GM18517 (cell line): ENCODE data around the gene G6PC3.
"Not testable (repeated sequence)": the region's sequence is repeated elsewhere in the genome, so short reads cannot be mapped to it uniquely, and the experiment has no call there.

Experiments used
- ATAC-seq: cut with Tn5 transposase; IDR thresholded peaks from one replicate; pipeline ENCODE4 v1.9.1; 2021; ENCODE audit warnings: mild to moderate bottlenecking, moderate library complexity; ENCODE audit not compliant: unreplicated experiment

The G6PC3 gene

GRCh38 chr17:44105483-44105882 is 34.9 kb downstream of the G6PC3 start:
- ATAC-seq: no peak

GRCh38 chr17:44105941-44106340 is 35.4 kb downstream of the G6PC3 start:
- no peak for ATAC-seq

- no peak for ATAC-seq
Measured at GRCh38 chr17:44106801-44107200, 36.3 kb downstream of the G6PC3 start.

GRCh38 chr17:44108440-44109311 is 38.1 kb downstream of the G6PC3 start:
- no peak for ATAC-seq

- ATAC-seq: no peak
Measured at GRCh38 chr17:44109312-44109630, 38.7 kb downstream of the G6PC3 start.

GRCh38 chr17:44110011-44110686 is 39.6 kb downstream of the G6PC3 start:
- ATAC-seq: no peak

GRCh38 chr17:44110823-44111633 is 40.5 kb downstream of the G6PC3 start:
- no peak for ATAC-seq

- ATAC-seq: no peak
Measured at GRCh38 chr17:44111777-44112176, 41.2 kb downstream of the G6PC3 start.

GRCh38 chr17:44112284-44113280 is 42.0 kb downstream of the G6PC3 start:
- no peak for ATAC-seq

DNA sequence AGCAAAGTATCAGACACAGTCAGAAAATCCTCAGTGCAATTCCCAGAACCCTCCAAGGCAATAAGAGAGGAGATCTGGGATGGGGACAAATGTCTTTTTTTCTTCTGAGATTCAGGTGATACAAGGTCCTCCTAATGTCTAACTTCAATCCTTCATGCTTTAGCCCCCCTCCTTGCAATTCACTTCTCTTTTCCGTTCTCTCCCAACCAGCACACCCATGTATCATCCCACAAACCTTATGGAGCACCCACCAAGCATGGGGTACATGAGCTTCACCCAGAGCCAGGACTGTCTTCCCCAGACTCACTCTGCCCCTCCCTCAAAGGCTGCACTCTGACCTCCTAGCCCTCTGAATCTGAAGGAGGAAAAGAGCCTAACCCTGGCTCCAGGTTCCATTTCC is 42.8 kb downstream of the G6PC3 start:
- no peak for ATAC-seq

GRCh38 chr17:44113868-44114840 is 43.6 kb downstream of the G6PC3 start:
- no peak for ATAC-seq

DNA sequence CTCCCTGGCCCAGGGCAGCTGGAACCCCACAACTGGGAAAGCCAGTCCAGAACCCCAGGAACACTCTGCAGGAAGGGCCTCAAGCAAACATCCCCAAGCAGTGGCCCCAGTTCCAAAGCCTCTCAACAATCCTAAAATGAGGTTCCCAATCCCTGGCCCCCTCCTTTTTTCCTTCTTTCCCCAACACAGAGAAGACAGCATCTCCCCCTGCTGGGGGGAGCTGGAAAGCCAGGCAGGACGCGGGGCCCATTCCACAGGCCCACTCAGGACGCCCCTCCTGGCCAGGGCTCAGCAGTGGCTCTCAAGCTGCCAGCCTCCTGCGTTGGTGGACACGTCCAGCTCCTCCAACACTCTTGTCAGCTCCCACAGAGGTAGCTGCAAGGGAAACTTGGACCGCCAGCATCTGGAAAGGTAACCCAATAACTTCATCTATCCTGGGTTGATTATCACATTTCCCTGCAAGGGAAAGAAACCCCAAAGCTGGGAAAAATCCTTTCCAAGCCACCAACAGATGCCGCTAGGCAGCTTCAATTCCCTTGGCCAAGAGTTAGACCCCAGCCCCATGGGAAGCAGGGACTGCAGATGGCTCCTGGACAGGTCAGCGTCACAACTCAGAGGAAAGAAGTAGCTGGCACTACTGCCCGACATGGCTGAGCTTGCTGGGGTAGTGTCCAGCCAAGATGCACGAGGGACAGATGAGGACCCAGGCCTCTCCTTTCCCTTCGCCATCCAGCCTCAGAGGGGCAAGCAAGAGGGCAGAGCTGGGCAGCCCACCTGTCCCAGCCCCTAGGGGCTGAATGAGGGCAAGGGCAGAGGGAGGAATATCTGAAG is 45.3 kb downstream of the G6PC3 start:
- no peak for ATAC-seq

GRCh38 chr17:44117351-44117750 is 46.8 kb downstream of the G6PC3 start:
- no peak for ATAC-seq

GRCh38 chr17:44118427-44119050 is 48.0 kb downstream of the G6PC3 start:
- no peak for ATAC-seq

GRCh38 chr17:44119062-44119461 is 48.5 kb downstream of the G6PC3 start:
- no peak for ATAC-seq

- ATAC-seq: no peak
Measured at GRCh38 chr17:44119798-44120197, 49.3 kb downstream of the G6PC3 start.

DNA sequence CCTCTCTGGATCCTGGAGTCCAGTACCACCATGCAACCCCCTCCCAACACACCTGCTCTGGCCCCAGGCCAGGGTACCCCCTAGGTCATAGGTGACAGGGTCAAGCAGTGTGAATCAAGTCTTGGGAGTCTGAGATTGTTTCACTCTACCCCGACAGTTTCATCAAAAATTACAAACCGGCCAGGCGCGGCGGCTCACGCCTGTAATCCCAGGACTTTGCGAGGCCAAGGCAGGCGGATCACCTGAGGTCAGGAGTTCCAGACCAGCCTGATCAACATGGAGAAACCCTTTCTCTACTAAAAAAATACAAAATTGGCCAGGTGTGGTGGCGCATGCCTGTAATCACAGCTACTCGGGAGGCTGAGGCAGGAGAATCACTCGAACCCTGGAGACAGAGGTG is 49.7 kb downstream of the G6PC3 start:
- not testable (repeated sequence) for ATAC-seq
